ENCODE measurements around the gene HECW1. TPM values are rescaled to one million over a fixed set of nuclear protein-coding genes. Genes with fewer than 3 reads are reported as not detected.

The HECW1 gene
- total and polyA plus RNA-seq, 2 of the 8 experiments (the other 6 are each of a cell fraction or from before 2014, with no cell fraction given) = 2.9 to 12.7 TPM

DNA sequence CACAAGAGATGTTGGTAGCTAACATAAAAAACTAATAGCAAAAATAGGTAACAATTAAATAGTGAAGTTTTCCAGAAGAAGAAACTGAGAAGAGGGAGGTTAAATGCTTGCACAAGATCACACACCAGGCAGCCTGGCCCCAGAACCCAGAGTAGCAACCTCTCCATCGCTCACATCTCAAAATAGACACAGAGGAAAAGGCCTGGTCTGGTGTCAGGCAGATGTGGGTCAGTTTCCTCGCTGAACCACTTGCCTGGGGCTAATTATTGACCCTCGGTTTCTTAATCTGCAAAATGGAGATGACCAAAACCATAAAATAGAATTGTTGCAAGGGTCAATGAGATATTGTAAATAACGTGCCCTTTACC lies 425.9 kb downstream of the HECW1 start:
- H4K8ac ChIP-seq (ENCODE audit: extremely low read depth, insufficient read depth, low read length) = no peak overlapping the region
- H3K4me1 ChIP-seq (replicated peaks in 1 of 4; ENCODE audit: control insufficient read depth in 3 of 4, insufficient read depth in 4 of 4, low read length in 3 of 4) = peaks cover 0 to 8% (median under 1%) of the 10 kb centered on the region in 4 experiments; a peak in 2 of 7 replicates
- no peak overlapping the region for H2AK5ac ChIP-seq (ENCODE audit: low read depth, low read length)
- no peak overlapping the region for H3K27ac ChIP-seq (ENCODE audit: low read depth, low read length)
- H2BK15ac ChIP-seq (ENCODE audit: low read length) = no peak overlapping the region
- DNase-seq (ENCODE audit: low read depth in 1 of 2, low spot score in 2 of 2) = no peak
- H3K79me1 ChIP-seq (ENCODE audit: low read depth, low read length) = no peaks in the 10 kb centered on the region
- POLR2A ChIA-PET (ENCODE audit: partially characterized antibody) = interaction anchor here (0.5 kb wide), 1 partner anchor 185 kb away, joined by 3 read pairs; no protein-coding TSS in a partner anchor
- H3K9ac ChIP-seq (replicated peaks in 1 of 4; ENCODE audit: extremely low read depth in 1 of 4, low read depth in 3 of 4, low read length in 3 of 4) = no peak overlapping the region
- H2BK12ac ChIP-seq (ENCODE audit: low read depth, low read length) = no peak overlapping the region
- H3K4me3 ChIP-seq (ENCODE audit: extremely low read depth in 1 of 4, insufficient read depth in 2 of 4, low read depth in 3 of 4, low read length in 4 of 4) = no peak overlapping the region
- no peak overlapping the region for H3K4me2 ChIP-seq (ENCODE audit: insufficient read depth in 1 of 2, low read depth in 2 of 2, low read length in 2 of 2)
- TF ChIP-seq SUZ12 (IDR thresholded peaks at IDR 0.05; ENCODE audit: low read length) (no peak), SIRT6 (IDR thresholded peaks at IDR 0.05; ENCODE audit: low read length) (no peak), CBX8 (IDR thresholded peaks at IDR 0.05; ENCODE audit: borderline replicate concordance, low read depth, low read length) (no peak), RXRA (IDR thresholded peaks at IDR 0.05; ENCODE audit: insufficient read depth, low read depth, low read length) (no peak)
- TF ChIP-seq, protein P1, sequence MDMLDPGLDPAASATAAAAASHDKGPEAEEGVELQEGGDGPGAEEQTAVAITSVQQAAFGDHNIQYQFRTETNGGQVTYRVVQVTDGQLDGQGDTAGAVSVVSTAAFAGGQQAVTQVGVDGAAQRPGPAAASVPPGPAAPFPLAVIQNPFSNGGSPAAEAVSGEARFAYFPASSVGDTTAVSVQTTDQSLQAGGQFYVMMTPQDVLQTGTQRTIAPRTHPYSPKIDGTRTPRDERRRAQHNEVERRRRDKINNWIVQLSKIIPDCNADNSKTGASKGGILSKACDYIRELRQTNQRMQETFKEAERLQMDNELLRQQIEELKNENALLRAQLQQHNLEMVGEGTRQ (IDR thresholded peaks at IDR 0.05; ENCODE audit: low read length) = no peak
- H3K14ac ChIP-seq (ENCODE audit: insufficient read length) = no peak overlapping the region
- no peak overlapping the region for H2AFZ ChIP-seq (ENCODE audit: low read length)
- CTCF ChIA-PET (ENCODE audit: partially characterized antibody) = interaction anchor here (1.0 to 1.1 kb wide), 2 partner anchors 46 to 99 kb away, joined by 3 read pairs; no protein-coding TSS in a partner anchor
- no peaks in the 10 kb centered on the region for H3K9me3 ChIP-seq (ENCODE audit: insufficient read depth in 2 of 2, low read depth in 1 of 2, low read length in 1 of 2)
- no peak overlapping the region for H3K18ac ChIP-seq (ENCODE audit: extremely low read depth, low read length)
- no peak overlapping the region for H3K56ac ChIP-seq (replicated peaks; ENCODE audit: insufficient read length, low read depth, low read length)
- no peaks in the 10 kb centered on the region for H3K36me3 ChIP-seq (ENCODE audit: control insufficient read depth in 2 of 4, insufficient read depth in 4 of 4, low read length in 3 of 4)
- no peak for FAIRE-seq
- H4K91ac ChIP-seq (replicated peaks; ENCODE audit: insufficient read length, low read length) = no peak overlapping the region
- H4K5ac ChIP-seq (ENCODE audit: insufficient read length, low read depth, low read length) = no peak overlapping the region
- no peaks in the 10 kb centered on the region for H4K20me1 ChIP-seq (replicated peaks in 1 of 2; ENCODE audit: control insufficient read depth in 1 of 2, insufficient read depth in 2 of 2, low read length in 2 of 2)
- 89% methylated on average over 4 of the region's 4 CpGs; no CpG with 5 or more reads in 1 of the 2 experiments for WGBS, 2 experiments (ENCODE audit: extremely low coverage in 1 of 2, insufficient coverage in 1 of 2, insufficient read length in 1 of 2, insufficient replicate concordance in 2 of 2, low coverage in 1 of 2, low lambda C conversion rate in 2 of 2, missing lambda C conversion rate in 1 of 2)
- H3K23me2 ChIP-seq (ENCODE audit: low read depth, low read length) = no peaks in the 10 kb centered on the region
- no peak overlapping the region for H2BK5ac ChIP-seq (ENCODE audit: low read depth, low read length)
- no peaks in the 10 kb centered on the region for H3K27me3 ChIP-seq (replicated peaks in 1 of 4; ENCODE audit: control insufficient read depth in 3 of 4, extremely low read depth in 1 of 4, insufficient read depth in 3 of 4, low read length in 3 of 4)
- H2BK120ac ChIP-seq (replicated peaks; ENCODE audit: low read depth, low read length) = no peak overlapping the region
- H3K23ac ChIP-seq (ENCODE audit: insufficient read length) = no peak overlapping the region
- H3K79me2 ChIP-seq (ENCODE audit: control insufficient read depth in 1 of 2, insufficient read depth in 2 of 2, low read length in 2 of 2) = no peaks in the 10 kb centered on the region
- no peak overlapping the region for H3K4ac ChIP-seq (replicated peaks; ENCODE audit: insufficient read length, low read depth, low read length)
- no peak overlapping the region for H2BK20ac ChIP-seq (ENCODE audit: low read length)

Measured in H1 (cell line).